Measurements from ENCODE around the gene ZFYVE21.

The ZFYVE21 gene

DNA sequence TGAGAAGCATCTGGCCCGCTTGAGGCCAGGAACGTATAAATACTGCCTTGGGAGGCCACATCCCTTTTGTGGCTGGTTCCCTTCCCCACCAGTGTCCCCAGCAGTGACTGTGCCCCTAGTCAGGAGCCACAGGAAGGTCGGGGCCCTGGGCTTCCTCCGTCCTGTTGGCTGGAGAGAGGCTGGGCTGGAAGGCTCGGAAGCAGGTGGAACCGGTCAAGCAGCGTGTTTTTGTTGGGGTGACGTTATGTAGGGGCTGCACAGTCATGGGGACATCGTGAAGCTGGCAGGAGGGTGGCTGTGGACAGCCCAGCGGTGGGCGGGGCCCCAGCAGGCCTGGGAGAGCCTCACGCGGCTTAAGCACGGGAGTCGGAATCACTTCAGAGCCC, 10.5 kb upstream of the ZFYVE21 start:
- no peak for DNase-seq (ENCODE audit: extremely low read depth, insufficient read length)
- no peak overlapping the region for H3K4me3 ChIP-seq (replicated peaks; ENCODE audit: low read depth, low read length)
- no peak for TF ChIP-seq CTCF (IDR thresholded peaks at IDR 0.05; ENCODE audit: insufficient read depth, low read length, poor library complexity, severe bottlenecking)
- H3K36me3 ChIP-seq (ENCODE audit: control insufficient read depth, insufficient read depth, low read length) = peaks cover 58% of the 10 kb centered on the region
- H3K27me3 ChIP-seq (replicated peaks; ENCODE audit: control insufficient read depth, insufficient read depth, low read length) = no peaks in the 10 kb centered on the region

GRCh38 chr14:103705504-103706284, 9.9 kb upstream of the ZFYVE21 start:
- Histone ChIP-seq H3K27me3 (replicated peaks; ENCODE audit: control insufficient read depth, insufficient read depth, low read length) (no peaks in the 10 kb centered on the region), H3K36me3 (ENCODE audit: control insufficient read depth, insufficient read depth, low read length) (peaks cover 56% of the 10 kb centered on the region), H3K4me3 (replicated peaks; ENCODE audit: low read depth, low read length) (no peak overlapping the region)
- TF ChIP-seq CTCF (IDR thresholded peaks at IDR 0.05; ENCODE audit: insufficient read depth, low read length, poor library complexity, severe bottlenecking) = no peak
- no peak for DNase-seq (ENCODE audit: extremely low read depth, insufficient read length)

GRCh38 chr14:103706551-103707328, 8.9 kb upstream of the ZFYVE21 start:
- Histone ChIP-seq H3K4me3 (replicated peaks; ENCODE audit: low read depth, low read length) (no peak overlapping the region), H3K27me3 (replicated peaks; ENCODE audit: control insufficient read depth, insufficient read depth, low read length) (no peaks in the 10 kb centered on the region), H3K36me3 (ENCODE audit: control insufficient read depth, insufficient read depth, low read length) (peaks cover 55% of the 10 kb centered on the region)
- DNase-seq (ENCODE audit: extremely low read depth, insufficient read length) = no peak
- TF ChIP-seq CTCF (IDR thresholded peaks at IDR 0.05; ENCODE audit: insufficient read depth, low read length, poor library complexity, severe bottlenecking) = no peak

DNA sequence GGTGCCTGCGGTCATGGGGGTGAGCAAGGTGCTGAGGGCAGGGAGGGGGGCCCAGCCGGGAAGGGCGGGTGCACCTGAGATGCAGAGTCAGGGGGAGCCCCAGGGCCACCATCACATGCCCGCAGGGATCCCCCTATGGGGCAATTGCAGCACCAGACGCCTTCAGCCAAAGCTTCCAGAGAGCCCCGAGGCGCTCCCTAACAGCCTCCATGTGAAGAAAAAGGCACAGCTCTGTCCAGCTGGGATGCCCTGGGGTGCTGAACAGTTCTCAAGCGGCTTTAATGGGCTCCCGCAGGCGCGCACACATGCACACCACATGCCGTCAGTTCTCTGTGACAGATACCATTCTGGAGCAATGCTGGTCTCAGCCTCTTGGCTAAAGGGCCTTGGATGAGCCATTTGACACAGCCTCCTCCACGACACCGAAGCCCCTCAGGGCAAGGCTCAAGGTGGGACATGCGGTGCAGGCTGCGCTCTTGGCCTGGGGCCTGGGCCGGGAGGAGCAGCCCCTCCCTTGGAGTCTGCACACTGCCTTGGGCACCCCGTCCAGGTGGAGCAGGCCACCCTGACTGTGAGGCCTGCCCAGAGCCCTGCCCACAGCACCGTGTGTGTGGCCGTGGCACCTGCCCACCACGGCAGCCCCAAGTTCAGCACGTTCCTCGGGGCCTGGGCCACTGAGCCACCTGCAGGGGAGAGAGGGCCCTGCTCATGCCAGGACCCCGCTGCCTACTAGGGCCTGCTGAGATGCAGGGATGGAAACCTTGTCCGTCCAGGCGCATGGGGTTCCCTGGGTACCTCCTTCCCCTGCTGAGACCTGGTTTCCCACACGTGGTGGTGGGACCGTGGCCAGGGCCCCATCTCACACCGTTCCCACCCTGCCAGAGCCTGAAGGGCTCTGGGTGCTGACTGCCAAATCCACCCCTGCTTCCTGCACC, 8.0 kb upstream of the ZFYVE21 start:
- H3K36me3 ChIP-seq (ENCODE audit: control insufficient read depth, insufficient read depth, low read length) = peaks cover 53% of the 10 kb centered on the region
- no peak for DNase-seq (ENCODE audit: extremely low read depth, insufficient read length)
- TF ChIP-seq CTCF (IDR thresholded peaks at IDR 0.05; ENCODE audit: insufficient read depth, low read length, poor library complexity, severe bottlenecking) = no peak
- no peaks in the 10 kb centered on the region for H3K27me3 ChIP-seq (replicated peaks; ENCODE audit: control insufficient read depth, insufficient read depth, low read length)
- H3K4me3 ChIP-seq (replicated peaks; ENCODE audit: low read depth, low read length) = no peak overlapping the region

DNA sequence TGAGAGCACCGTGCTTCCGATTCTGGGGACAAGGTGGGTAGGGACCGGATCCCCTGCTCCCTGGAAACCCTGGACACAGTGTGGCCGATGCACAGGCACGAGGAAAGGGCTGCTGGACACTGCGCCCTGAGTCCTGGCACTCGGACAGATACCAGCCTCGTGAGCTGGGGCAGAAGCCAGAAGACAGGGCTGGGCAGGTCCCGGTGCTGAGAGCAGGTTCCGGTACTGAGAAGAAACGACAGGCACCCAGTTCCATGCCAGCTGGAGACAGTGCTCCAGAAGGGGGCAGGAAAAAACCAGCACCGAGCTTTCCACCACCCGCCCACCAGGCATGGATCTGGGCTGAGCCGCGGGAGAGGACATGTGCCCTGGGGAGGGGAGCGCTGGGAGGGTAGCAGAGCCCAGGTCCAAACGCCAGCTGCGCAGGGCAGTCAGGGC, 6.8 kb upstream of the ZFYVE21 start:
- no peaks in the 10 kb centered on the region for H3K27me3 ChIP-seq (replicated peaks; ENCODE audit: control insufficient read depth, insufficient read depth, low read length)
- TF ChIP-seq CTCF (IDR thresholded peaks at IDR 0.05; ENCODE audit: insufficient read depth, low read length, poor library complexity, severe bottlenecking) = no peak
- H3K4me3 ChIP-seq (replicated peaks; ENCODE audit: low read depth, low read length) = no peak overlapping the region
- no peak for DNase-seq (ENCODE audit: extremely low read depth, insufficient read length)
- H3K36me3 ChIP-seq (ENCODE audit: control insufficient read depth, insufficient read depth, low read length) = peaks cover 45% of the 10 kb centered on the region
